GM21528 (cell line): ENCODE measurements around the gene HSPB6.

Experiments used
- ATAC-seq: cut with Tn5 transposase; IDR thresholded peaks from one replicate; pipeline ENCODE4 v1.9.1; 2021; ENCODE audit warnings: mild to moderate bottlenecking, moderate library complexity; ENCODE audit not compliant: unreplicated experiment, low FRiP score

HSPB6 gene

DNA sequence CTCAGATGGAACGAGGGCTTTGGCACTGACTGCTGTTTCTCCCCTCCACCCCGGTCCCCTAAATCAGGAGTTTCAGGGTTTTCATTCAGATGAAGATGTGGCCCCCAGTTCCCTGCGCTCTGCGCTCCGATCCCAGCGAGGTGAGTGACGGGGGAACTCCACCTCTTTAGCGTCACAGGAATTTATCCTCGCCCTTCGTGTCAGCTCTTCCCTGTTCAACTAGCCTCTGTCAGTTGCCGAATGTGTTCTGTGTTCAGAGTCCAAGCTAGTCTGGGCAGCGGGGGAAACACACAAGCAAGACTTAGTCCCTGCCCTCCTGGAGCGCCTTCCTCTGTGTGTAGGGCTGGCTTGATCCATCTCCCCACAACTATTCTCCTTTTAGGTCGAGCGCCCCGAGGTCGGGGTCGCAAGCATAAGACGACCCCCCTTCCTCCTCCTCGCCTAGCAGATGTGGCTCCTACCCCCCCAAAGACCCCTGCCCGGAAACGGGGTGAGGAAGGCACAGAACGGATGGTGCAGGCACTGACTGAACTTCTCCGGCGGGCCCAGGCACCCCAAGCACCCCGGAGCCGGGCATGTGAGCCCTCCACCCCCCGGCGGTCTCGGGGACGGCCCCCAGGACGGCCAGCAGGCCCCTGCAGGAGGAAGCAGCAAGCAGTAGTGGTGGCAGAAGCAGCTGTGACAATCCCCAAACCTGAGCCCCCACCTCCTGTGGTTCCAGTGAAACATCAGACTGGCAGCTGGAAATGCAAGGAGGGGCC is 37.2 kb downstream of the HSPB6 start:
- ATAC-seq, result no peak

GRCh38 chr19:35718345-35719041 is 38.3 kb downstream of the HSPB6 start:
- peak; percentile 3 for ATAC-seq

DNA sequence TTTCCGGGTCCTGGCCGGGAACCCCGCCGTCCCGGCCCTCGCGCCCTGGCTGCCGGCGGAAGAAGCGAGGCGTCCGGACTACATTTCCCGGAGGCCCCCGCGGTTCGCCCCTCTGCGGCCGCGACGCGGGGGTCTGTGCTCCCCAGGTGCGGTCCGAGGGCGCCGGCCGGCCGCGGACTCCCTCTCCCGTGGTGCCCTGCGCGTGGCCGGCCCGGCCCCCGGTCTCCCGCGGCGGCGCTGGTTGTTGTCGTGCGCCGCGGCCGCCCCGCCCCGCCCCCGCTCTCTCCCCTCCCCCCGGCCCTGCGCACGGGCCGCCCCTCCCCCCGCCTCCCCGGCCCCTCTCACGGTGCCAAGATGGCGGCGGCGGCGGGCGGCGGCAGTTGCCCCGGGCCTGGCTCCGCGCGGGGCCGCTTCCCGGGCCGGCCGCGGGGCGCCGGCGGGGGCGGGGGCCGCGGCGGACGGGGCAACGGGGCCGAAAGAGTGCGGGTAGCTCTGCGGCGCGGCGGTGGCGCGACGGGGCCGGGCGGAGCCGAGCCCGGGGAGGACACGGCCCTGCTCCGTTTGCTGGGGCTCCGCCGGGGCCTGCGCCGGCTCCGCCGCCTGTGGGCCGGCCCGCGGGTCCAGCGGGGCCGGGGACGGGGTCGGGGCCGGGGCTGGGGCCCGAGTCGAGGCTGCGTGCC is 39.0 kb downstream of the HSPB6 start, which contains the start of gene KMT2B:
KMT2B (plus strand) TSS at position 339 of the 680 bp plus-strand sequence; CDS start at position 355, 16 bp downstream.
- ATAC-seq, result peak; percentile 1

DNA sequence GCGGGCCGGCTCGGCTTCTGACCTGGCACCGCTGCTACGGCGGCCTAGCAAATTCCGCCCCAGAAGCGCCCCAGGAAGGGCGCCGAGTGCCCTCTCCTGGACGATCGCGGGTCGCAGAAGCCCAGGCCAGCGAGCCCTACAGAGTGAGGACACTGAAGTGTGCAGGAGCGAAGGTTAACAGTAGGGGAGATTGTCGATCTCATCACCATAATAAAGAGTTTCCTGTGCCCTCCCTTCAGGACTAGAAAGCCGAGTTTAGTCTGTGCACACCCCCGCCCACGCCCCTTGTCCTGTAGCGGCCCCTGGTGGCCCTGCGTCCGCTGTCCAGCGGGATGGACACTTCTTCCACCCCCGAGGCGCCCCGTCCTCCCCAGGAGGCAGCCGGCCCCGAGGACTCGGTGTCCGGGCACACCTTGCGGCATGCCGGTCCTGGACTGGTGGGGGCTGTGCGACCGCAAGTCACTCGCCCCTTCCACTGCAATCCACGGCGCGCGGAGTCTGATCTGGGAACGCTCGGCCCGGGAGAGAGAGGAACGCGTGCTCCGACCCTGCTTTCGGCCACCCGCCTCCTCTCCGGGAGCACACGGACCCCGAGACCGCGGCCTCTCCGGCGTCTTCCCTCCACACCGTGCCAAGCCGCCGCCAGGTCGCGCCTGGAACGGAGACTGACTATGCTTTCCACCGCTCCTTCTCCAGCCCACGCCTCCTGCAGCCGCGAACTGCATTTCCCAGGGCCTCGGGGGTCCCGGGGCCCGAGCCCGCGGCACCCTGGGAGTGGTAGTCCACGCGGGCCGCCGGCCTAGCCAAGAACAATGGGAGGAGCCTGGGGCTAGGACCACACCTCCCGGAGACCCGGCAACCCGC is 39.8 kb downstream of the HSPB6 start:
- ATAC-seq, result peak; percentile 60

- no peak for ATAC-seq
These were observed 40.6 kb downstream of the HSPB6 start for GRCh38 chr19:35715981-35716800.

- ATAC-seq, result no peak
These were observed 41.4 kb downstream of the HSPB6 start for GRCh38 chr19:35715355-35715809.

DNA sequence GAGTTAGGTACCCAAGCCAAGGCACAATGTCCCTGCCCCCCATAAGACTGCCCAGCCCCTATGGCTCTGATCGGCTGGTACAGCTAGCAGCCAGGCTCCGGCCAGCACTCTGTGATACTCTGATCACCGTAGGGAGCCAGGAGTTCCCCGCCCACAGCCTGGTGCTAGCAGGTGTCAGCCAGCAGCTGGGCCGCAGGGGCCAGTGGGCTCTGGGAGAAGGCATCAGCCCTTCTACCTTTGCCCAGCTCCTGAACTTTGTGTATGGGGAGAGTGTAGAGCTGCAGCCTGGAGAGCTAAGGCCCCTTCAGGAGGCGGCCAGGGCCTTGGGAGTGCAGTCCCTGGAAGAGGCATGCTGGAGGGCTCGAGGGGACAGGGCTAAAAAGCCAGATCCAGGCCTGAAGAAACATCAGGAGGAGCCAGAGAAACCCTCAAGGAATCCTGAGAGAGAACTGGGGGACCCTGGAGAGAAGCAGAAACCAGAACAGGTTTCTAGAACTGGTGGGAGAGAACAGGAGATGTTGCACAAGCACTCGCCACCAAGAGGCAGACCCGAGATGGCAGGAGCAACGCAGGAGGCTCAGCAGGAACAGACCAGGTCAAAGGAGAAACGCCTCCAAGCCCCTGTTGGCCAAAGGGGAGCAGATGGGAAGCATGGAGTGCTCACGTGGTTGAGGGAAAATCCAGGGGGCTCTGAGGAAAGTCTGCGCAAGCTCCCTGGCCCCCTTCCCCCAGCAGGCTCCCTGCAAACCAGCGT is 42.1 kb downstream of the HSPB6 start:
- no peak for ATAC-seq

DNA sequence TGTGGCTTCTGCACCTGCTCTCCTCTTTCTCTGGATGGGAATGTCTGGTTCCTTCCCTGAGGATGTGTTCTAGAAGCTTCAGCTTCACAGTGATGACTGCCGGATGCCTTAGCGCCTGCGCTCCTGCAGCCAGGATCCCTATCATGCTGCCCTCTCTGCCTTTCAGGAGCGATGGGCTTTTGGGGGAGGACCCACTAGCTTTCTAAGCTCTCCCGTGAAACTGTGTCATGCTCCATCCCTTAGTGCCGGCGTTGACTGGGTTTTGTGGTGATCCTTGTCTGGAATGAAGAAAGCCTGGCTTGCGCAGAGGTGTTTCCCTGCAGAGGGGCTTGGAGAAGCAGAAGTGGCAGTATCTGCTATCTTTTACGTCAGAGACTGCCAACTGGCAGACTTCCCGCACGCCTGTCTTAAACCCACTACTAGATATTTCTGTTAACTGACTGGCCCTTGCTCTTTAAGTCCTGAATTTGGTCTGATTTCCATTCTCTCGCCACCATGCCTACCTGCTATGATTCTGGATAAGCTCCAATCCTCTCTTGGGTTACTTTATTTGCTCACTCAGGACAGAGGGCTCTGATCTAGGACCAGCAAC is 42.8 kb downstream of the HSPB6 start:
- ATAC-seq, result no peak

GRCh38 chr19:35713506-35713850 is 43.4 kb downstream of the HSPB6 start:
- ATAC-seq, result no peak

DNA sequence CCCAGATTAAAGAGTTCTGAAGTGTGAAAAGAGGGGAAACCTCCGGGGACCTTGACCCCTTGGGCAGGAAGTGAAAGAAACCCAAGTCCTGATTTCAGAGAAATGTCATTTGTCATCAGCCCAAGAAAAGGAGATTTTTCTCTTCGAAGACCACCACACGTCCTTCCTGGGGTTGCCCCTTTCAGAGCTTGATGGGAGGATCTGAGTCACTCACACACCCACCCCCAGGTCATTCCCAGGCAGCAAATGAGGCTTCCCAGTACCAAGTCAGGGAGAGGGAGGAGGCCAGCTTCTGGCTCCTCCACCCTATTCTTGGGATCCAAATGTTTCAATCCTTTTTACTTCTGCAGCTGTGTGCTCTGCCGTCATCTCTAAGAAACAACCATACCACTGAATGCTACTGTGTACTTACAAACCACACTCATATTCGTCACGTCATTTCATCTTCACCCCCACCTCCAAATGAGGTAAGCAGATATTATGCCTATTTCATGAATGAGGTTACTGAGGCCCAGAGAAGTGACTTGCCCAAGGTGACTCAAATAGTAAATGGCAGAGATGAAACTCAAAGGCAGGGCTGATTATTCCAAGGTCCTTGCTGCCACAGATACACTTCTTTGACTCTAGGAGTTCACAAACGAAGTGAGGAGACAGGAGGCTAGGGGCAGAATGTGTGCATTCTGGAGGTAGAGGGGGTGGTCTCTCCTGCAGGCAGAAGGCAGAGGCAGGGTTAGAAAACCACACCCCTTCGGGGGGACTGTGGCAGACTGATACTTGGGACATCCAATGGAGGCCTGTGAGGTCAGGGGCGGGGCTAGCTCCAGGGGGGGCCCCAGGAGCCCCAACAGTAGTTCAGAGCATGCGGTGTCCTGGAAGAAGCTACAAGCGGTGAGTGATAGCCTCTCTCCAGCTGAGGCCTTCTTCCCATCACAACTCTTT is 44.0 kb downstream of the HSPB6 start:
- ATAC-seq, result no peak

GRCh38 chr19:35710784-35711723 is 45.8 kb downstream of the HSPB6 start:
- ATAC-seq, result peak; percentile 20

- ATAC-seq, result no peak
These were observed 48.4 kb downstream of the HSPB6 start for GRCh38 chr19:35708391-35708790.
